ENCODE measurements around the gene PBRM1.

The PBRM1 gene

GRCh38 chr3:52574056-52574965 is 111.4 kb downstream of the PBRM1 start:
- DNase-seq (ENCODE audit: low read depth): no peak
- H3K4me3 ChIP-seq (ENCODE audit: low read depth, low read length): no peak overlapping the region
- TF ChIP-seq CTCF (IDR thresholded peaks at IDR 0.05; ENCODE audit: control insufficient read depth, extremely low read depth, insufficient read depth): no peak

- no peak overlapping the region for H3K4me3 ChIP-seq (ENCODE audit: low read depth, low read length)
- no peak for TF ChIP-seq CTCF (IDR thresholded peaks at IDR 0.05; ENCODE audit: control insufficient read depth, extremely low read depth, insufficient read depth)
- no peak for DNase-seq (ENCODE audit: low read depth)
These were observed 113.5 kb downstream of the PBRM1 start for GRCh38 chr3:52572221-52572620.

- DNase-seq (ENCODE audit: low read depth): no peak
- no peak for TF ChIP-seq CTCF (IDR thresholded peaks at IDR 0.05; ENCODE audit: control insufficient read depth, extremely low read depth, insufficient read depth)
These were observed 115.6 kb downstream of the PBRM1 start for GRCh38 chr3:52570076-52570475.

GRCh38 chr3:52568069-52568468 is 117.6 kb downstream of the PBRM1 start:
- DNase-seq (ENCODE audit: low read depth): no peak
- H3K4me3 ChIP-seq (ENCODE audit: low read depth, low read length): no peak overlapping the region
- TF ChIP-seq CTCF (IDR thresholded peaks at IDR 0.05; ENCODE audit: control insufficient read depth, extremely low read depth, insufficient read depth): no peak

More at GRCh38 chr3:52570076-52570475, 115.6 kb downstream of the PBRM1 start:
- H3K4me3 ChIP-seq (ENCODE audit: low read depth, low read length): no peak overlapping the region

- no peak overlapping the region for H3K4me3 ChIP-seq (ENCODE audit: low read depth, low read length)
- TF ChIP-seq CTCF (IDR thresholded peaks at IDR 0.05; ENCODE audit: control insufficient read depth, extremely low read depth, insufficient read depth): no peak
- DNase-seq (ENCODE audit: low read depth): no peak
These were observed 121.7 kb downstream of the PBRM1 start for GRCh38 chr3:52563984-52564383.

GRCh38 chr3:52561028-52561747 is 124.5 kb downstream of the PBRM1 start:
- no peak for DNase-seq (ENCODE audit: low read depth)
- H3K4me3 ChIP-seq (ENCODE audit: low read depth, low read length): no peak overlapping the region
- no peak for TF ChIP-seq CTCF (IDR thresholded peaks at IDR 0.05; ENCODE audit: control insufficient read depth, extremely low read depth, insufficient read depth)

Data from LNCaP clone FGC (cell line).